HG02798 (cell line): ENCODE results near the gene ZNF672.
"Not testable (repeated sequence)": the region's sequence is repeated elsewhere in the genome, so short reads cannot be mapped to it uniquely, and the experiment has no call there.

Source experiments
- ATAC-seq: cut with Tn5 transposase; IDR thresholded peaks from one replicate; pipeline ENCODE4 v1.9.1; 2021; ENCODE audit warnings: mild to moderate bottlenecking; ENCODE audit not compliant: unreplicated experiment, poor library complexity

The ZNF672 gene

DNA sequence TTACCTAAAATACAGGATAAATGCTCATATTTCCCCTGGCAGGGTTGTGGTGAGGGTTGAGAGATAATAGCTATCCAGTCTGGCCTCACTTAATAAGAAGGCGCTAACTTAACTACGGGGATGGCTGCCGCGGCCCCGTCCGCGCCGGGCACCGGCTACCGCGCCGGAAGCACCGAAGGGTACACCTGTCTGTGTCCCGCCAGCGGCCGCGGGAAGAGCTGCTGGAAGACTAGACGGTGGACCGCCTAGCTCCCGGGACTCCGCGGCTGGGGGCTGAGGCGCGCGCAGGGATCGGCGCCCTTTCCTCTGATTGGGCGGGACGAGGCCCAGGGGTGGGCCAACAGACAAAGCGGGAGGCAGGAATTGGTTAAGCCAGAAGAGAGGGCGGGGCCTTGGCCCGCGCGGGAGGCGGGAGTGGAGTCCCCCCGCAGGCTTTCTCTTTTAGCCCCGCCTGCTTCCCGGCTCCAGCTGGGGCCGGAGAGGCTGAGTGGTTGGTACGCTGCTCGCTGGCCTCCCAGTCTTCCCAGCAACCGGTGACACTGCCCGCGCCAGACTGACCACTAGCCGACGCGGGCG is at the start of gene ZNF672:
TSS of gene ZNF672 (plus strand) at position 444 of the 576 bp plus-strand sequence. CDS start 9,051 bp downstream, outside the sequence.
- ATAC-seq, result peak; percentile 87

DNA sequence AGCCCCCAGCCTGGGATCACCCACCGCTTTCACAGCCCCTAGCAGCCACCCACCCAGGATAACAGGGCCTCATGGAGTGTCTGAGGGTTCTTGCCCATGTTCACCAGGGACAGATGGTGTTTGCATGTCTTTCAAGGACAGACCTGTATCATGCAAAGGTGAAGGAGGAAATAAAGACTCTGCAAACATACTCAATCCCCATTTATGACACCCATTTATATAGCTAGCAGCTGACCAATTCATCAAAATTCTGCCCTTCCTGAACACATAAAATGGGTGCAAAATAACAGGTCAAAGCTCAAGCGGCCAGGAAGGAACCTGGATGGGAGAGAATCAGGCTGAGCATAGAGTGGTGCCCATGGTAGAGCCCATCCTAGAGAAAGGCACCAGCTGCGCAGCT is 49.7 kb upstream of the ZNF672 start:
- no peak for ATAC-seq

DNA sequence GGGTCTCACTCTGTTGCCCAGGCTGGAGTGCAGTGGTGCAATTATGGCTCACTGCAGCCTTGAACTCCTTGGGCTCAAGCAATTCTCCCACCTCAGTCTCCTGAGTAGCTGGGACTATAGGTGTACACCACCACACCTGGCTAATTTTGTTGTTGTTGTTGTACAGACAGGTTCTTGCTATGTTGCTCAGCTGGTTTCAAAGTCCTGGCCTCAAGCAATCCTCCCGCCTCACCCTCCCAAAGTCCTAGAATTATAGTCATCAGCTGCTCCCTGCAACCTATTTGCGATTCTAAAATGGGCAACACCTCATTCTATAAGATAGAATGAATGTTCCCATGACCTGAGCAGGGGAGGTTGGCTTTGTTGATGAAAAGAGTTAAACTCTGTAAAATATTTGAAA is 48.7 kb upstream of the ZNF672 start:
- not testable (repeated sequence) for ATAC-seq

- no peak for ATAC-seq
These were observed 47.6 kb upstream of the ZNF672 start for GRCh38 chr1:248790456-248790855.

GRCh38 chr1:248791010-248791409 is 47.0 kb upstream of the ZNF672 start:
- ATAC-seq, result no peak

DNA sequence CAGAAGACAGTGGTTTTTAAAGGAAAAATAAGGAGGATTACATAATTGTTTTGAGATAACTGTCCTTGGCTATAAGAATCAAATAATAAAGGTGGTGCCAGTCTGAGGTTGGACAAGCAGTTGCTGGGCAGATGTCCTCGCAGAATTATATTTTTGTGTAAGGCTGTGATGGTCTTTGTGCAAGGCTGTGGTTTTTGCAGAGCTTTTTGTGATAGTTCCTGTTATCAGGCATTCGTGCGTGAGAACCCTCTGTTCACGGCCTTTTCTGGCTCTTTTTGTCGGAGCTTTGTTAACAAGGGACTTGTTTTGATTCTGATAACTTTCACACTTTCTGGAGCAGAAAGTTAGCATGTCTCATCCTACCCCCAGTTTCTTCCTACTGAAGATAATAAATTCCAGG is 45.7 kb upstream of the ZNF672 start:
- ATAC-seq, result no peak

DNA sequence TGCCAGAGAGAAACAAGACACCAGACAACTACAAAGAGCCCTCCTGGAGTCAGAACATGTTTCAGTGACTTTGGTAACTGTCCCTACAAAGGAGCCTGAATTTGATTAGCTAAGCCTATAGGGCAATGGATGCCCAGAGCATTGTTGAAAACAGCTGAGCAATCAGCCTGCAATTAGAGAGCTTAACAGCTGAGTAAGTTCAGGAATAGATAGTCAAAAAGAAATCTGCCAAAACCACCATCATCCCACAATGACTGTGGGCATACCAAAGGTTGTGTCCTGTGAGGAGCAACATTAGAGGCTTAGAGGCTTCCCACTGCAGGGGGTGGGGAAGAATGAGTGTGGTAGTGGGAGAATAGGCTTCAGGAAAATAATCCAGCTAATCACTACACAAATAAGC is 44.4 kb upstream of the ZNF672 start:
- peak; percentile 94 for ATAC-seq

DNA sequence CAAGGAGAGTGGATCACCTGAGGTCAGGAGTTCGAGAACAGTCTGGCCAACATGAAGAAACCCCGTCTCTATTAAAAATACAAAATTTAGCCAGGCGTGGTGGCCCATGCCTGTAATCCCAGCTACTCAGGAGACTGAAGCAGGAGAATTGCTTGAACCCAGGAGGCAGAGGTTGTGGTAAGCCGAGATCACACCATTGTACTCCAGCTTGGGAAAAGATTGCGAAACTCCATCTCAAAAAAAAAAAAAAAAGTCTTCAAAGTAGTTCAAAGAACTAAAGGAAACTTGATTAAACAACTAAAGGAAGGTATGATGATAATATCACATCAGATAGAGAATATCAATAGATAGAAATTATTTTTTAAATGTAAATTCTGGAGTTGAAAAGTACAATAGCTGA is 43.4 kb upstream of the ZNF672 start:
- ATAC-seq, result not testable (repeated sequence)

- ATAC-seq, result no peak
These were observed 39.2 kb upstream of the ZNF672 start for GRCh38 chr1:248798791-248799190.

DNA sequence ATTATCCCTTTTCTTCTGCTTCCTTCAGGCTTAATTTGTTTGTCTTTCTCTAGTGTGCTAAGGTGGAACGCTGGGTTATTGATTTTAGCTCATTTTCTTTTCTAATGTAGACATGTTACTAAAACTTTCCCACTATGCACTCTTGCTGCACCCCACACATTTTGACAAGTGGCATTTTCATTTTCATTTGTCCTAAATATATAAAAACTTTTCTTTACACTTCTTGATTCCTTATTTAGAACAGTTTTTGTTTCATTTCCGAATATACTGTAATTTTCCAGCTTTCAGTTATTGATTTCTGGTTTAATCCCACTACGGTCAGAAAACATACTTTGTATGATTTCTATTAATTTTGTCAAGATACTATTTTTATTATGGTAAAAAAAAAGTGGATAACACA is 37.6 kb upstream of the ZNF672 start:
- no peak for ATAC-seq

- ATAC-seq, result no peak
These were observed 35.6 kb upstream of the ZNF672 start for GRCh38 chr1:248802454-248802853.

DNA sequence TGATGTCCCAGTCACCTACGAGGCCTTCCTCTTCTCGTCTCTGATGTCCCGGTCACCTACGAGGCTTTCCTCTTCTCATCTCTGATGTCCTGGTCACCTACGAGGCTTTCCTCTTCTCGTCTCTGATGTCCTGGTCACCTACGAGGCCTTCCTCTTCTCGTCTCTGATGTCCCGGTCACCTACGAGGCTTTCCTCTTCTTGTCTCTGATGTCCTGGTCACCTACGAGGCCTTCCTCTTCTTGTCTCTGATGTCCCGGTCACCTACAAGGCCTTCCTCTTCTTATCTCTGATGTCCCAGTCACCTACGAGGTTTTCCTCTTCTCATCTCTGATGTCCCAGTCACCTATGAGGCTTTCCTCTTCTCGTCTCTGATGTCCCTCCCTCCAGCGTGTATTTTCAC is 34.5 kb upstream of the ZNF672 start:
- ATAC-seq, result not testable (repeated sequence)

DNA sequence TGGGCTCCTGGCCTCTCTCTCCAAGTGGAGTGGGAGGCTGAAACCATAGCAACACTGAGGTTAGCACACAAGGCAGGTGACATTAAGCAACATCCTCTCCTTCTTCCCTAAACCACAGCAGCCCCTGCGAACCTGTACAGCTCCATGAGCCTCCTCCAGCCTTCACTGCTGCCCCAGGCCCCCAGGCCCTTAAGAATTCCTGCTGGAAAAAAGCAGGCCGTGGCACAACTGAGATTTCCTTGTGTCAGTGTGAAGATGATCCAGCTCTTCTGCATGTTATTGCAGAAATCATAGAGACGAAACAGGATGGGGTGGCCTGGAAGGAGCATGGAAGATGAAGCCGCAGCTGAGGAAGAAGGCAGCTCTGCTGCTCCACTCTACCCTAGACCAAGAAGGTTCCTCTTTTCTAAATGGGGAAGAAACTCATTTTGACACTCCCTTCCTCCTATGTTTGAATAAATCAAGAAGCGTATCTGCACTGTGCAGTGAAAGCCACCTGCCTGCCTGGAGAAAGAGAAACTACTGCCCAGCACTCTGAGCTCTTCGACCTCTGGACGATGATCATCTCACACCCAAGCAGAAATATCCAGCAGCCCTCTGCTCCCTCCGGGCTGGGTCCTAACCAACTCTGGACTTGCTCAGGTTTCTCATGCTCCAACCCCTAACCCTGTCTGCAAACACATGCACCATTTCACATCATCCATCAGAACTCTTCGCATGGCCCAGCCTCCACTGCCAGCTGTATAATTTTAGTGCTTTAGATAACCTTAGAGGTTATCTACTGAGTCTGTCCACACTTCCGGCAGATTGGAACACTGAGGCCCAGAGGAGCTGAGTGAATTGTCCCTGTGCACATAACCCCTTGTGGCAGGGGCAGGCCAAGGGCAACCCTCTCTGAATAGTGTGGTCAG is 33.0 kb upstream of the ZNF672 start:
- ATAC-seq, result peak; percentile 86

GRCh38 chr1:248805876-248806275 is 32.1 kb upstream of the ZNF672 start:
- no peak for ATAC-seq

- peak; percentile 73 for ATAC-seq
These were observed 30.8 kb upstream of the ZNF672 start for GRCh38 chr1:248807067-248807737.

DNA sequence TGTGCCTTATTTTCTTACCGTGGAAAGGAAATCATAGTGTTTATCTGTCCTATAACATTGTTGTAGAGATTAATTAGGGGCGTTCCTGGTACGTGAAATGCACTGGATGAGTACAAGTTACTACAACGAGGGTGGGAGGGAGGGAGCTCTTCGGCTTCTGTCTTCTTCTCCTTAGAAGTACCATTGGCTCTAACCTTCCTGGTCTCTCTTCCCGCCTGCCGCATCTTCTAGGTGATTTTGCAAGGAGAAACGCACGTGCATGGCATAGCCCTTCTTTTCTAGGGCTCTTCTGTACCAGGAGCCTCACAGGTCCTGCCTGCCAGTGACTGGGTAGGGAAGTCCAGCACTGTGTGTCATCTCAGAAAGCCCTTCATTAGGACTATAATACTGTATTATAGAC is 29.1 kb upstream of the ZNF672 start:
- no peak for ATAC-seq

GRCh38 chr1:248810000-248810726 is 27.9 kb upstream of the ZNF672 start:
- no peak for ATAC-seq

GRCh38 chr1:248810727-248811513 is 27.1 kb upstream of the ZNF672 start:
- no peak for ATAC-seq

DNA sequence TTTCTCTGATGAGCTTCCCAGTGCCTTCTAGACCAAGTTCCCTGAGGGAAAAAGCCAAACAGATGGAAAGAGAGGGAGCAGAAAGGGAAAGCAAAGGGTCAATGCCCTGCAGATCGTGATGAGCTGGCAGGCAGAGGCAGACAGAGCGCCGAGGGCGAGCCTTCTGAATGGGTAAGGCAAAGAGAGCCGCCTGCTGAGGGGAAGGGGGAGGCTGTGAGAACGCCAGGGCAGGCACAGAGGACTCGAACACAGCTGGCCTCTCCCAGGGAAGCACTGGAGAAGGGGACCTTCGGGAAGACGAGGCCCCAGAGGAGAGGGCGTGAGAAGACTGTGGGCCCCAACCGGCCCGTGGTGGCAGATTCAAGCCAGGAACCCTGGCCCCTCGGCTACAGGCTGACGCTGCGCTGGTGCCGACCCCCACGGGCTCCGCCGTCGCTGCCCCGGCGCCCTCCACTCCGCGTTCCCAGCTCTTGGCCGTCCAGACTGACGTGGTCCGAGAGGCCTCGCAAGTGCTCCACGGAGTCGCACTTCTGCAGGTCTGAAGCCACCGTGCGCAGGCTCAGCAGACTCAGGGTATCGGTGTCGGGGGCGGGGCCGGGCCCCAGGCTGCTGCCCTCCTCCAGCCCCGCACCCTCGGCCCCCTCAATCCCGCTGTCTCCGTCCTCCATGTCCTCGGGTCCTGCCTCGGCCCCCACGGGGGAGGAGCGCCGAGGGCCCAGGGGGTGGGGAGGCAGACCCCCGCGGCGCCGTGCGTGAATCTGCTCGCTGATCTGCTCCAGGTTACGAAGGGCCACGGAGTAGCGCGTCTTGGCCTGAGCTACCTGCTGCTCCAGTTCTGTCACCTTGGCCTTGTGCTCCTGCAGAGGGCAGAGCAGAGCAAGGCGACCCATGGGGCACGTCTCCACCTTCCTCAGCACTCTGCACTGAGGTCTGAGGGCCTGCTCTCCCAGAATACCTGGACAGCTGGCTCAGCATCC is 26.2 kb upstream of the ZNF672 start:
- no peak for ATAC-seq
